Thyroid gland (tissue), 4 donors: ENCODE data around the gene SRP72. TPM values are rescaled to one million over a fixed set of nuclear protein-coding genes. Genes with fewer than 3 reads are reported as not detected.

ENCODE experiments used
- DNase-seq, 2 donors: peaks; one replicate each; pipeline ENCODE4 v3.0.0-alpha.2; 2019
- H3K27ac ChIP-seq, 3 donors: fragments of 200-600 bp; sonication (generic); 1 replicate in 2 of 3; 2 replicates in 1 of 3; pipeline ENCODE4 v1.5.1; 2016 to 2019; ENCODE audit warnings: mild to moderate bottlenecking in 1 of 3, moderate library complexity in 1 of 3
- H3K27me3 ChIP-seq: fragments of 200-600 bp; sonication (generic); one replicate; pipeline ENCODE4 v1.5.1; 2019
- H3K36me3 ChIP-seq, 2 donors: fragments of 200-600 bp; sonication (generic); one replicate each; pipeline ENCODE4 v1.5.1; 2016 to 2019
- H3K4me1 ChIP-seq, 2 donors: fragments of 200-600 bp; sonication (generic); one replicate each; pipeline ENCODE4 v1.5.1; 2017 to 2019
- H3K4me3 ChIP-seq, 3 donors: fragments of 200-600 bp; sonication (generic); replicated peaks in 1 of 3; 1 replicate in 2 of 3; 2 replicates in 1 of 3; pipeline ENCODE4 v1.5.1; 2016; ENCODE audit warnings: mild to moderate bottlenecking in 1 of 3
- H3K9me3 ChIP-seq: fragments of 200-600 bp; sonication (generic); one replicate; pipeline ENCODE4 v1.5.1; 2017
- CTCF ChIP-seq, 6 experiments: fragments of 200-600 bp in 3 of 6; fragments of 450-650 bp in 3 of 6; sonication (generic) in 3 of 6; IDR thresholded peaks; one replicate each; pipeline ENCODE4 v1.5.1; 2016 to 2019; ENCODE audit warnings: antibody characterized with exemption in 6 of 6, mild to moderate bottlenecking in 2 of 6, inconsistent platforms in 1 of 6, moderate library complexity in 1 of 6
- POLR2A ChIP-seq, 2 donors: fragments of 450-650 bp; IDR thresholded peaks; one replicate each; pipeline ENCODE4 v1.6.1; 2017; ENCODE audit warnings: antibody characterized with exemption in 2 of 2, mild to moderate bottlenecking in 2 of 2, moderate library complexity in 1 of 2
- whole genome bisulfite sequencing, 2 donors: methylation state at CpG; one replicate each; pipeline ENCODE4 v1.1.5; 2017; 5-methylcytosine and 5-hydroxymethylcytosine counted together
- intact Hi-C: fragments of 100-400 bp; cut with DNase I; formaldehyde crosslinking; loops from one replicate; pipeline ENCODE4 v1.15.1; 2023
- total RNA-seq, 4 donors: library from RNA; depleted of rRNA; stranded (reverse); fragments of >200 nt; gene quantifications; one replicate each; pipeline ENCODE4 v1.2.3, GENCODE V29; 2016

The SRP72 gene
- total RNA-seq, 4 donors from 2014 or later = 57.6 to 67.6 (median 59.7) TPM

- intact Hi-C loops = no loop called here
- WGBS, 2 donors = 3 to 4% methylated on average over 35 to 50 of the region's 56 CpGs
- H3K27me3 ChIP-seq = no peaks in the 10 kb centered on the region
- H3K4me1 ChIP-seq = peaks cover 11% of the 10 kb centered on the region in 2 donors
- H3K27ac ChIP-seq = peak within 1 kb of the TSS in 1 of 3 donors; percentile 1
- TF ChIP-seq CTCF (IDR thresholded peaks at IDR 0.05) (no peak), POLR2A (IDR thresholded peaks at IDR 0.05) (no peak)
- peaks cover 9 to 17% of the 10 kb centered on the region in 2 donors for H3K36me3 ChIP-seq
- peak within 1 kb of the TSS in 2 of 3 donors; percentile 2 to 45 for H3K4me3 ChIP-seq
- peak; percentile 62 to 64 for DNase-seq
- no peaks in the 10 kb centered on the region for H3K9me3 ChIP-seq
Observed at GRCh38 chr4:56505269-56506130, 38.1 kb downstream of the SRP72 start, which contains the start of gene ARL9. Gene ARL9 (plus strand): TSS chr4:56505791. CDS start chr4:56505863, 72 bp downstream.

- Histone ChIP-seq H3K4me3 (no peak overlapping the region), H3K36me3 (no peaks in the 10 kb centered on the region), H3K27me3 (no peaks in the 10 kb centered on the region), H3K9me3 (no peaks in the 10 kb centered on the region), H3K27ac (no peak overlapping the region), H3K4me1 (peaks cover 2 to 4% of the 10 kb centered on the region in 2 donors)
- intact Hi-C loops = no loop called here
- DNase-seq = no peak
- TF ChIP-seq CTCF (IDR thresholded peaks at IDR 0.05) = no peak
- TF ChIP-seq POLR2A (IDR thresholded peaks at IDR 0.05) = no peak
Observed at GRCh38 chr4:56511098-56511497, 43.7 kb downstream of the SRP72 start.

GRCh38 chr4:56512166-56512565, 44.7 kb downstream of the SRP72 start:
- no peaks in the 10 kb centered on the region for H3K27me3 ChIP-seq
- H3K27ac ChIP-seq = no peak overlapping the region
- TF ChIP-seq POLR2A (IDR thresholded peaks at IDR 0.05) = no peak
- TF ChIP-seq CTCF (IDR thresholded peaks at IDR 0.05) = no peak
- WGBS, 2 donors = 93 to 98% methylated on average over 1 of the region's 1 CpG
- DNase-seq = no peak
- H3K9me3 ChIP-seq = no peaks in the 10 kb centered on the region
- intact Hi-C loops = no loop called here
- no peaks in the 10 kb centered on the region for H3K36me3 ChIP-seq
- H3K4me3 ChIP-seq = no peak overlapping the region
- H3K4me1 ChIP-seq = no peaks in the 10 kb centered on the region

GRCh38 chr4:56513517-56513916, 46.1 kb downstream of the SRP72 start:
- intact Hi-C loops = no loop called here
- no peak for TF ChIP-seq CTCF (IDR thresholded peaks at IDR 0.05)
- TF ChIP-seq POLR2A (IDR thresholded peaks at IDR 0.05) = no peak
- 64 to 77% methylated on average over 2 of the region's 2 CpGs for WGBS, 2 donors
- no peaks in the 10 kb centered on the region for H3K4me1 ChIP-seq
- no peaks in the 10 kb centered on the region for H3K9me3 ChIP-seq
- no peak overlapping the region for H3K4me3 ChIP-seq
- H3K27ac ChIP-seq = no peak overlapping the region
- H3K27me3 ChIP-seq = no peaks in the 10 kb centered on the region
- H3K36me3 ChIP-seq = no peaks in the 10 kb centered on the region
- no peak for DNase-seq
